Effector memory CD4-positive, alpha-beta T cell (primary cell): ENCODE results near the gene HAAO.

ENCODE experiments used
- DNase-seq, 3 donors: peaks; one replicate each; pipeline ENCODE4 v3.0.0-alpha.2; 2020
- H3K27ac ChIP-seq: 2 replicates; pipeline ENCODE4 v1.7.0; 2013; ENCODE audit warnings: mild to moderate bottlenecking, low read length, moderate library complexity; ENCODE audit not compliant: insufficient read depth, poor library complexity, severe bottlenecking
- H3K27me3 ChIP-seq: replicated peaks from 2 replicates; pipeline ENCODE4 v1.7.0; 2013; ENCODE audit warnings: mild to moderate bottlenecking, low read length; ENCODE audit not compliant: insufficient read depth, control insufficient read depth, poor library complexity, severe bottlenecking
- H3K36me3 ChIP-seq: 2 replicates; pipeline ENCODE4 v1.7.0; 2013; ENCODE audit warnings: mild to moderate bottlenecking, low read length, moderate library complexity; ENCODE audit not compliant: control insufficient read depth, insufficient read depth
- H3K4me1 ChIP-seq: 2 replicates; pipeline ENCODE4 v1.7.0; 2013; ENCODE audit warnings: low read length, mild to moderate bottlenecking; ENCODE audit not compliant: control insufficient read depth, insufficient read depth, poor library complexity, severe bottlenecking
- H3K4me3 ChIP-seq: 2 replicates; pipeline ENCODE4 v1.7.0; 2013; ENCODE audit warnings: low read length, low read depth, mild to moderate bottlenecking; ENCODE audit not compliant: insufficient read depth, poor library complexity, severe bottlenecking
- H3K9me3 ChIP-seq: 2 replicates; pipeline ENCODE4 v1.7.0; 2013; ENCODE audit warnings: mild to moderate bottlenecking, low read length, moderate library complexity; ENCODE audit not compliant: control insufficient read depth

The HAAO gene

GRCh38 chr2:42830922-42831574 lies 38.7 kb upstream of the HAAO start:
- H3K27me3 ChIP-seq: no peaks in the 10 kb centered on the region
- no peak overlapping the region for H3K4me3 ChIP-seq
- H3K9me3 ChIP-seq: no peaks in the 10 kb centered on the region
- peaks cover 8% of the 10 kb centered on the region for H3K4me1 ChIP-seq
- DNase-seq: no peak
- H3K36me3 ChIP-seq: no peaks in the 10 kb centered on the region
- no peak overlapping the region for H3K27ac ChIP-seq

- H3K4me1 ChIP-seq: peaks cover 8% of the 10 kb centered on the region
- H3K9me3 ChIP-seq: no peaks in the 10 kb centered on the region
- H3K36me3 ChIP-seq: no peaks in the 10 kb centered on the region
- no peaks in the 10 kb centered on the region for H3K27me3 ChIP-seq
- no peak overlapping the region for H3K27ac ChIP-seq
- DNase-seq: no peak
- H3K4me3 ChIP-seq: no peak overlapping the region
Measured at GRCh38 chr2:42829671-42830440, 37.5 kb upstream of the HAAO start.

GRCh38 chr2:42828487-42829425 lies 36.4 kb upstream of the HAAO start:
- H3K27ac ChIP-seq: no peak overlapping the region
- H3K4me1 ChIP-seq: peaks cover 8% of the 10 kb centered on the region
- no peaks in the 10 kb centered on the region for H3K9me3 ChIP-seq
- H3K27me3 ChIP-seq: no peaks in the 10 kb centered on the region
- H3K36me3 ChIP-seq: no peaks in the 10 kb centered on the region
- DNase-seq: peak; percentile 34 to 49 (median 38)
- no peak overlapping the region for H3K4me3 ChIP-seq

- H3K4me3 ChIP-seq: peak overlapping the region; percentile 22
- no peak overlapping the region for H3K27ac ChIP-seq
- H3K9me3 ChIP-seq: no peaks in the 10 kb centered on the region
- H3K4me1 ChIP-seq: peaks cover 8% of the 10 kb centered on the region
- no peaks in the 10 kb centered on the region for H3K36me3 ChIP-seq
- peak; percentile 51 to 67 (median 55) for DNase-seq
- no peaks in the 10 kb centered on the region for H3K27me3 ChIP-seq
Measured at GRCh38 chr2:42827647-42828486, 35.5 kb upstream of the HAAO start.

GRCh38 chr2:42826231-42826630 lies 33.8 kb upstream of the HAAO start:
- H3K4me1 ChIP-seq: peaks cover 8% of the 10 kb centered on the region
- H3K4me3 ChIP-seq: no peak overlapping the region
- H3K27me3 ChIP-seq: no peaks in the 10 kb centered on the region
- H3K27ac ChIP-seq: no peak overlapping the region
- no peak for DNase-seq
- no peaks in the 10 kb centered on the region for H3K9me3 ChIP-seq
- H3K36me3 ChIP-seq: no peaks in the 10 kb centered on the region

- Histone ChIP-seq H3K4me1 (peaks cover 8% of the 10 kb centered on the region), H3K4me3 (no peak overlapping the region), H3K9me3 (no peaks in the 10 kb centered on the region), H3K27ac (no peak overlapping the region), H3K27me3 (no peaks in the 10 kb centered on the region), H3K36me3 (no peaks in the 10 kb centered on the region)
- DNase-seq: no peak
Measured at GRCh38 chr2:42824454-42824807, 32.0 kb upstream of the HAAO start.

GRCh38 chr2:42823744-42824453 lies 31.5 kb upstream of the HAAO start:
- Histone ChIP-seq H3K36me3 (no peaks in the 10 kb centered on the region), H3K27me3 (no peaks in the 10 kb centered on the region), H3K4me1 (peaks cover 8% of the 10 kb centered on the region), H3K27ac (no peak overlapping the region), H3K9me3 (no peaks in the 10 kb centered on the region), H3K4me3 (no peak overlapping the region)
- no peak for DNase-seq

GRCh38 chr2:42819160-42819559 lies 26.8 kb upstream of the HAAO start:
- Histone ChIP-seq H3K9me3 (no peaks in the 10 kb centered on the region), H3K4me3 (no peak overlapping the region), H3K27me3 (no peaks in the 10 kb centered on the region), H3K4me1 (no peaks in the 10 kb centered on the region), H3K27ac (no peak overlapping the region), H3K36me3 (no peaks in the 10 kb centered on the region)
- DNase-seq: no peak

GRCh38 chr2:42815726-42816125 lies 23.3 kb upstream of the HAAO start:
- no peak for DNase-seq
- Histone ChIP-seq H3K27ac (no peak overlapping the region), H3K4me1 (peaks cover 3% of the 10 kb centered on the region), H3K9me3 (no peaks in the 10 kb centered on the region), H3K4me3 (no peak overlapping the region), H3K27me3 (no peaks in the 10 kb centered on the region), H3K36me3 (no peaks in the 10 kb centered on the region)
